GM18499 (cell line): Measurements from ENCODE around the gene U2SURP.
"Not testable (repeated sequence)": the region's sequence is repeated elsewhere in the genome, so short reads cannot be mapped to it uniquely, and the experiment has no call there.

ENCODE experiments used
- ATAC-seq: cut with Tn5 transposase; IDR thresholded peaks from one replicate; pipeline ENCODE4 v1.9.1; 2021; ENCODE audit warnings: moderate number of reproducible peaks; ENCODE audit not compliant: insufficient read depth, unreplicated experiment

The U2SURP gene

GRCh38 chr3:143066033-143066432 lies 64.7 kb downstream of the U2SURP start:
- no peak for ATAC-seq

DNA sequence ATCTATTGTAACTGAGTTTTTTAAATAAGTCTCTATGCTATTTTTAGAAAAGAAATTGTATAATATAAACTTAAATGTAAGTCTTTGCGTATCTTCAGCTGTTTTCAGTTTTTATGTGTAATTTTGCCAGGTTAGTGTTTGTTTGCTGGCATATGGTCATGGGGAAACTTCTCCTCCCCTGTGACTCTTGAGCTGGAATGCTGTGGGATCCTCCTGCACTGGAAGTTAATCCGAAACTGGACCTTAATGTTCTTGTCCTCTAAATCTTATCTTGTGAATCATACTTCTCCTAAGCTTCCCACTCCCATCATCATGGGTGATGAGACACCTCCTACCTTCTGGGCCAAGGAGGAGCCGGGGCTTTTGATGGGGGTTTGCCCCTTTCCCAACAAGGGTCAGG lies 65.8 kb downstream of the U2SURP start:
- no peak for ATAC-seq

- no peak for ATAC-seq
Observed at GRCh38 chr3:143068059-143068458, 66.7 kb downstream of the U2SURP start.

DNA sequence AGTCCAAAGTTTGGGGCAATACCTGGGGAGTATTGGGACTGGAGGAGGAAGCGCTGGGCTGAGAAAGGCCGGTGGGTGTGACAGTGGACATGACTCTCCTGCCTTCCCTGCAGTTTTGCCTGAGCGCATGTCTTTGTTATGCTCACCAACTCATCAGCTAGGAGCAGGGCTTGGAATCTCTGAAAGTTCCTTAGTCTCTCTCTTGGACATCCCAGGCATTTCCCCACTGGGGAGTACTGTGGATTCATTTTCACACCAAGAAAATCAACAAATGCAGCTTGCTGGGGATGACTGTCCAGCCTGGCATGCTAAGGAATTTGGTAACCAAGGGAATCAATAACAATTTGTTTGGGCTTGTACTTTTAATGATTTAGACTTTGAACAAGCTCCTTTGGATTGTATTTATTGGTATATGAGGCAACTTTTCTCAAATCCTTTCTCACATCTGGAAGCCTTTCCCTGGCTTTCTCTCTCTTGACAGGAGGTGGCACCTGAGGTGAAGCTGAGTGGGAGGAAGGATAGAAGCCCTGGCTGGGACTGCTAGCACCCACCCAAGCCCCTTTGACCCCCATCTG lies 69.7 kb downstream of the U2SURP start:
- ATAC-seq = no peak

DNA sequence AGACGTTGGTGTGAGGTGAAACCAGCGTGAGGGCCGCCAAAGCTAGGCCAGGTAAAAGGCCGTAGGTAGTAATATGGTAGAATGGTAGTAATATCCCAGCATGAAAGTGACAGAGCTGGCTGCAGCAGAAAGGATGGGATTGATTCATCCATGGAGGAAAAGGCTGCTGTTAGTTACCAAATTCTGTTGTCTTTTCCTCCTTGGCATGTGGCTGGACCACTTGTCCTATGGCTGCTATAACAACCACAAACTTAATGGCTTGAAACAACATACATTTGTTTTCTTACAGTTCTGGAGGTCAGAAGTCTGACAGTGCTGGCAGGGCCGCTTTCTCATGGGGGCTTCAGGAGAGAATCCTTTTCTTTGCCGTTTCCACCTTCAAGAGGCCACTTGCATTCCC lies 70.4 kb downstream of the U2SURP start:
- no peak for ATAC-seq

- not testable (repeated sequence) for ATAC-seq
Observed at GRCh38 chr3:143072298-143073020, 71.1 kb downstream of the U2SURP start.

- not testable (repeated sequence) for ATAC-seq
Observed at GRCh38 chr3:143073541-143073940, 72.2 kb downstream of the U2SURP start.

- not testable (repeated sequence) for ATAC-seq
Observed at GRCh38 chr3:143073983-143074382, 72.6 kb downstream of the U2SURP start.

DNA sequence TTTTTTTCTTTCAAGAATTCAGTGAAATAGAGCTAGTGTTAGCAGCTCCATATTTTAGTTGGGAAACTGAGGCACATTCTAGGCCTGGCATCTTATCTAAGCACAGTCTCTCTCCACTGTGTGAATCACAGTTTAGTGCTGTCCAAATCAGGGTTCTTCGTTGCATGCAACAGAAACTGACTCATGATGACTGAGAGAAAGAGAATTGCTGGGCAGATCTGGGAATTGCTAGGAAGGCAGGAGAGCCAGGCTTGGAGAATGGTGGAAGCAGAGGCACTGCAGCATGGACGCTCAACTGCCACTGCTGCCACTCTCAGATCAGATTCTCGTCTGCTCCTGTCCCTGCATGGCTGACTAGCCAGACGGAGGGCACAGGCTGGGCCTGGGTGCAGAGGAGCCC lies 77.5 kb downstream of the U2SURP start:
- no peak for ATAC-seq

DNA sequence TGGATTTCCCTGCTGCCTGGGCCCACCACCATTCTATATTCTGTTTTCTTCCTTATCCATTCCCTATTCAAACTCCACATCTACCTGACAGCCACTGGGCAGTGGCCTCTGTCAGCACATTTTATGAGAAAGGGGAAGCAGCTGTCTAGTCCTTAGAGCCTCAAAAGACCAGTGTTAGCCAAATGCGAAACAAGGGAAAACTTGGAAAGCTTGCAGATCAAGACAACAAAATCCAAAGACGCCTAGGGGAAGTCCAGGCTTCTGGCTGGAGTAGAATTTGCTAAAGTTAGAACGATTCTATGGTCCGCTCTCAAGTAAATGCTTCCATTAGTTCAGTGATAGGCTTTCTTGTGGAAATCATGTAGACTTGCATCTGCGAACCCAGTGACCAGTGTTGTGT lies 78.8 kb downstream of the U2SURP start:
- ATAC-seq = no peak

DNA sequence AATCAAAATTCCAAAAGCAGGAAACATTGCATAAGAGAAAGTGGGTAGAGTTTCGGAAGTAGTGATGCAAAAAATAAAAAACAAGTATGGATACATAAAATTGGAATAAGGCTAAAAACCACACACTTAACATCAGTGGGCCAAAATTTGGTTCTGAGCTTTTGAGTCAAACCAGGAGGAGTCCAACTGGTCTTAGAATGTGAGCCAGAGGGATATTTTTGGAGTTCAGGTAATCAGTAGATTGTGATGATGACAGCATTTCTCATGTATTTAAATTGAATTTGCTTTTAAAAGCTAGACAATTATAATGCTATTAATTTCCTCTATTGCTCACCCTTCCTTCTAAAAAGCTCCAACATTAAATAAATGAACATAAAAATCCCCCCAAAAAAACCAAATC lies 80.0 kb downstream of the U2SURP start:
- ATAC-seq = no peak

GRCh38 chr3:143081844-143082778 lies 80.7 kb downstream of the U2SURP start:
- ATAC-seq = peak; percentile 64

GRCh38 chr3:143083781-143084180 lies 82.4 kb downstream of the U2SURP start:
- no peak for ATAC-seq

- ATAC-seq = peak; percentile 61
Observed at GRCh38 chr3:143084856-143085731, 83.7 kb downstream of the U2SURP start.

- ATAC-seq = no peak
Observed at GRCh38 chr3:143088835-143089234, 87.5 kb downstream of the U2SURP start.

DNA sequence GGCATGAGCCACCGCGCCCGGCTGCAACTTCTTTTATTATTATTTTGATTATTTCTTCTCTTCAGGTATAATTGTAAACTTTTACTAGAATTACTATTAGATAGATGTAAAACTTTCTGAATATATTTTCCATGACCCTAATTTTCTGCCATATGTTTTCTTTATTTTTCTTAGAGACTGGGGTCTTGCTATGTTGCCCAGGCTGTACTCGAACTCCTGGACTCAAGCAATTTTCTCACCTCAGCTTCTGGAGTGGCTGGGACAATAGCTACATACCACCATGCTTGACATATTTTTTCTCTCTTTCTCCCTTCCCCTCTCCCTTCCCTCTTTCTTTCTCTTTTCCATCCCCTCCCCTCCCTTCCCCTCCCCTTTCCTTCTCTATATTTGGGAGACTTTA lies 88.6 kb downstream of the U2SURP start:
- no peak for ATAC-seq

GRCh38 chr3:143090486-143090885 lies 89.1 kb downstream of the U2SURP start:
- no peak for ATAC-seq

DNA sequence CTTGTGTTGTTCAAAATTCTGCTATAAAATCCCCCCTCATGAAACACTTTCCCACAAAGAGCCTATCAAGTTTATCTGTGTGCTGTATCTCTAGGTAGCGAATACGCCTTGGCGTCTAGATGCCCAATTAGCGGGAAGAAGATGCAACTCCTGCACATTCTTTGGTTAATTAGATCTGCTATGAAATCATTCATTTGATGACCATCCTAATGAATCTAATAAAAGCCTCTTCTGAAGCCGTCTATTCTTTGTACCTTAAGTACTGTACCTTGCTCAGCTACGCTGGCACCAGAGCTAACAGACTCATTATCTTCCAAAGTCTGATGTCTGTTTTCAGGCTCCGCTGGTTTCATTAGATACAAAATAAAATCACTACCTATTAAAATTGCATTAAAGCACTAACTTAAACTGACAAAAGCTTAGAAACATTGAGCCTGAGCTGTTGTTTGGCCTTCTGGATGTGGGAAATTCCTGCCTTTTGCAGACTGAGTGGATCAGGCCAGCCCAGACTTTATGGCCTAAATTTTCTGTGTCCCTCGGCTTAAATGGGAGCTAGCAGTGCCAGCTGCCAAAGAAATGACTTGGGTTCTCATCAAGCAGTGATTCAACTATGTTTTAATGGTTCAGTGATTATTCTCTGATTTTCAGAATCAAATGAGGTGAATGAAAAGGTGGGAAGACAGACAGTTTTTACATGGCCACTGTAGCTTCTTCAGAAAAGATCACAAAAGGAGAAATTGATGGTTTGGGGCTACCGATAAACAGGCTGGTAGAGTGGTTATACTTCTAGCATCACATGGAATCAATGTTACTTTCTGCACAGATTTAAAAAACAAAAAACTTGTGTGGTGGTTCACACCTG lies 89.8 kb downstream of the U2SURP start:
- no peak for ATAC-seq

DNA sequence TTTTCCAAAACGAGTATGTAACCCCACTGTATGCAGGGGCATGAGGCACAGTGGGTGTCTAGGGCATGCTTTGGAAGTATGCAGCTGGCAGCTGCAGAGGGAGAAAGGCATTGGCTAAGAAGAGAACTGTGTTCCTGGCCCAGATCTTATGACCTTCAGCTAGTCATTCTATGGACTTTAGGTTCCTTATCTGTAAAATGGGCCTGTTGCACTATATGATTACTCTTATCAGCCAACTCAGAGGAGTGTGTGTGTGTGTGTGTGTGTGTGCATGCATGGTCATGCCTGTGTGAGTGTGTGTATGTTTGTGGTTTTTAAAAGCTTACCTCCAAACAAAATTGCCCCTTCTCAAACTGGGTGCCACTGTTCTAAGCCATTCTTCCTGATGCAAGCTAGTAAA lies 90.8 kb downstream of the U2SURP start:
- no peak for ATAC-seq
